Choroid plexus epithelial cell (primary cell): Measurements from ENCODE around the gene PPP1R14B.
"Not testable (repeated sequence)": the region's sequence is repeated elsewhere in the genome, so short reads cannot be mapped to it uniquely, and the experiment has no call there.

ENCODE experiments used
- DNase-seq: peaks from one replicate; pipeline ENCODE4 v3.0.0-alpha.2; 2010; ENCODE audit warnings: low read depth
- H3K4me3 ChIP-seq: 2 replicates; pipeline ENCODE4 v1.5.1; 2011; ENCODE audit warnings: low read depth, mild to moderate bottlenecking, control low read depth, low read length, moderate library complexity
- CTCF ChIP-seq: conservative IDR thresholded peaks from 2 replicates; pipeline ENCODE4 v1.5.1; 2011; ENCODE audit warnings: low read depth, mild to moderate bottlenecking, control low read depth, inconsistent platforms, low read length, moderate library complexity

Gene PPP1R14B

GRCh38 chr11:64248578-64248977 is 1.8 kb upstream of the PPP1R14B start:
- no peak overlapping the region for H3K4me3 ChIP-seq
- no peak for TF ChIP-seq CTCF
- DNase-seq, result no peak

- peak overlapping the region; percentile 64 for H3K4me3 ChIP-seq
- DNase-seq, result no peak
- no peak for TF ChIP-seq CTCF
These were observed 1.2 kb upstream of the PPP1R14B start for GRCh38 chr11:64247729-64248531.

GRCh38 chr11:64246621-64246870 is 197 bp downstream of the PPP1R14B start:
- peak overlapping the region; percentile 64 for H3K4me3 ChIP-seq
- not testable (repeated sequence) for DNase-seq

GRCh38 chr11:64245797-64246620 is 734 bp downstream of the PPP1R14B start:
- TF ChIP-seq CTCF, result no peak
- DNase-seq, result peak; percentile 82

GRCh38 chr11:64245401-64245796 is 1.3 kb downstream of the PPP1R14B start:
- H3K4me3 ChIP-seq, result peak overlapping the region; percentile 64
- no peak for DNase-seq
- TF ChIP-seq CTCF, result no peak

More at GRCh38 chr11:64245797-64246620, 734 bp downstream of the PPP1R14B start:
- H3K4me3 ChIP-seq, result peak overlapping the region; percentile 64

- no peak for TF ChIP-seq CTCF
- DNase-seq, result no peak
- H3K4me3 ChIP-seq, result peak overlapping the region; percentile 64
These were observed 1.8 kb downstream of the PPP1R14B start for GRCh38 chr11:64244966-64245365.

GRCh38 chr11:64244107-64244506 is 2.6 kb downstream of the PPP1R14B start:
- no peak for TF ChIP-seq CTCF
- no peak for DNase-seq
- no peak overlapping the region for H3K4me3 ChIP-seq
